Osteoblast (primary cell): ENCODE measurements around the gene PTPN18. TPM values are rescaled to one million over a fixed set of nuclear protein-coding genes. Genes with fewer than 3 reads are reported as not detected.
A peak's percentile ranks its signal among the peaks of the same experiment; 100 is the strongest.

Experiments
- DNase-seq: peaks from one replicate; pipeline ENCODE4 v3.0.0; 2011; ENCODE audit warnings: low spot score, mixed read lengths; ENCODE audit not compliant: insufficient read length; ENCODE audit errors: missing footprints
- H2AFZ ChIP-seq: 2 replicates; pipeline ENCODE4 v1.6.0; 2011; ENCODE audit warnings: mild to moderate bottlenecking, low read length
- H3K27ac ChIP-seq: 2 replicates; pipeline ENCODE4 v1.5.1; 2011; ENCODE audit warnings: mild to moderate bottlenecking, low read depth, low read length, moderate library complexity
- H3K27me3 ChIP-seq: 2 replicates; pipeline ENCODE4 v1.6.0; 2012; ENCODE audit warnings: mild to moderate bottlenecking, control low read depth, inconsistent platforms, low read length, moderate library complexity; ENCODE audit not compliant: insufficient read depth
- H3K36me3 ChIP-seq: 2 replicates; pipeline ENCODE4 v1.5.1; 2011; ENCODE audit warnings: mild to moderate bottlenecking, low read length, control low read depth, moderate library complexity; ENCODE audit not compliant: insufficient read depth
- H3K4me1 ChIP-seq: 2 replicates; pipeline ENCODE4 v1.5.1; 2011; ENCODE audit warnings: mild to moderate bottlenecking, low read length, control low read depth, moderate library complexity; ENCODE audit not compliant: insufficient read depth
- H3K4me2 ChIP-seq: 2 replicates; pipeline ENCODE4 v1.6.0; 2011; ENCODE audit warnings: mild to moderate bottlenecking, low read length; ENCODE audit not compliant: insufficient read depth
- H3K4me3 ChIP-seq: fragments of 200-600 bp; sonication (generic); 3 replicates; pipeline ENCODE4 v1.5.1; 2012; ENCODE audit warnings: mild to moderate bottlenecking, low read length, inconsistent platforms; ENCODE audit not compliant: insufficient read depth
- H3K79me2 ChIP-seq: 2 replicates; pipeline ENCODE4 v1.6.0; 2012; ENCODE audit warnings: mild to moderate bottlenecking, low read length, control low read depth, inconsistent platforms; ENCODE audit not compliant: insufficient read depth
- H3K9me3 ChIP-seq: 2 replicates; pipeline ENCODE4 v1.5.1; 2011; ENCODE audit warnings: low read depth, low read length, control low read depth
- H4K20me1 ChIP-seq: 2 replicates; pipeline ENCODE4 v1.6.0; 2012; ENCODE audit warnings: mild to moderate bottlenecking, low read length, control low read depth; ENCODE audit not compliant: insufficient read depth
- CTCF ChIP-seq: IDR thresholded peaks from 2 replicates; pipeline ENCODE4 v1.5.1; 2011; ENCODE audit warnings: mild to moderate bottlenecking, low read depth, low read length, moderate library complexity; ENCODE audit errors: extremely low read depth
- total RNA-seq: library from RNA; depleted of rRNA; stranded (reverse); fragments of >200 nt; gene quantifications from 2 replicates; pipeline ENCODE4 v1.2.3, GENCODE V29; 2012

Gene PTPN18
- total RNA-seq, 1 donor, result 29.0 TPM

- Histone ChIP-seq H3K4me2 (peak within 1 kb of the TSS; percentile 98), H3K36me3 (peaks cover 45% of the 10 kb centered on the region), H3K27ac (peak within 1 kb of the TSS; percentile 84), H4K20me1 (peaks cover 3% of the 10 kb centered on the region), H2AFZ (peak within 1 kb of the TSS; percentile 100), H3K27me3 (no peaks in the 10 kb centered on the region), H3K4me1 (peaks cover 22% of the 10 kb centered on the region), H3K9me3 (no peaks in the 10 kb centered on the region), H3K79me2 (peaks cover 15% of the 10 kb centered on the region), H3K4me3 (peak within 1 kb of the TSS; percentile 89)
- DNase-seq, result peak; percentile 95
- peak; percentile 13 for TF ChIP-seq CTCF
Observed at GRCh38 chr2:130342533-130343275, 13.2 kb upstream of the PTPN18 start, which contains the start of gene IMP4. Gene IMP4, plus strand, starts transcription at chr2:130342897. Its CDS starts 36 bp downstream, at chr2:130342933.

DNA sequence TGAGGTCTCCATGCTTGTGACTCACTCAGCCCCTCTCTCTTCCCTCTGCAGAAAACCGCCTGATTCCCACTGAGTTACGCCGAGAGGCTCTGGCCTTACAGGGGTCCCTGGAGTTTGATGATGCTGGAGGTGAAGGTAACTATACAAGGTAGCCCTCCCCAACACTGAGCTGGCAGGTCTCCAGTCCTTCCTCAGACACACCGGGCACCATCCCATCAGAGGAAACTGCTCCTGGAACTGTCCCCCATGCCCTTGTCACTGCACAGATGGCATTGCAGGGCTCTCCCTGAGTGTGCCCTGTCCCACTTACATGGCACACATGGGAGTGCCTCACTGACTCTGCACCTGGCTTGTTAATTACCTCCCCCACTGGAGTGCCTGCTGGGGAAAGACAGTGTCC is 11.3 kb upstream of the PTPN18 start:
- Histone ChIP-seq H4K20me1 (peaks cover 3% of the 10 kb centered on the region), H3K36me3 (peaks cover 37% of the 10 kb centered on the region), H3K9me3 (no peaks in the 10 kb centered on the region), H3K27ac (no peak overlapping the region), H3K4me3 (no peak overlapping the region), H3K27me3 (no peaks in the 10 kb centered on the region), H3K4me1 (peaks cover 13% of the 10 kb centered on the region), H3K4me2 (no peak overlapping the region), H3K79me2 (peaks cover 15% of the 10 kb centered on the region), H2AFZ (no peak overlapping the region)
- DNase-seq, result no peak
- TF ChIP-seq CTCF, result no peak

DNA sequence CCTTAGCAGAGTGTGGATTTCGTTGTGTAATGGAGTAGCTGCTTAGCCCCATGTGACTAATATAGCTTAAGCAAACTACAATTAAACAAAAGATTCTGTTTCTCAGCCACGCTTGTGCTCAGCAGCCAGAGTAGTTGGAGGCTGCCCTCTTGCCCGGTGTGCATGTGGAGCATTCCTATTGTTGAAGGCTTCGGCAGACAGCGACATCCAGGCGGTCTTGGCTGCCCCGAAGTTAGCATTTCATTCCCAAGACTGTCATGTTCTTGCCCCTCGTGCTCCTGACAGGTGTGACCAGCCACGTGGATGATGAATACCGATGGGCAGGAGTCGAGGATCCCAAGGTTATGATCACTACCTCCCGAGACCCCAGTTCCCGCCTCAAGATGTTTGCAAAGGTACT is 10.8 kb upstream of the PTPN18 start:
- Histone ChIP-seq H3K27ac (no peak overlapping the region), H4K20me1 (peaks cover 3% of the 10 kb centered on the region), H2AFZ (no peak overlapping the region), H3K9me3 (no peaks in the 10 kb centered on the region), H3K4me1 (peaks cover 13% of the 10 kb centered on the region), H3K4me2 (no peak overlapping the region), H3K4me3 (no peak overlapping the region), H3K79me2 (peaks cover 15% of the 10 kb centered on the region), H3K27me3 (no peaks in the 10 kb centered on the region), H3K36me3 (peaks cover 36% of the 10 kb centered on the region)
- no peak for TF ChIP-seq CTCF
- no peak for DNase-seq

- no peak overlapping the region for H3K4me2 ChIP-seq
- H3K4me3 ChIP-seq, result no peak overlapping the region
- no peak overlapping the region for H3K27ac ChIP-seq
- no peak overlapping the region for H2AFZ ChIP-seq
- H3K9me3 ChIP-seq, result no peaks in the 10 kb centered on the region
- peaks cover 36% of the 10 kb centered on the region for H3K36me3 ChIP-seq
- no peaks in the 10 kb centered on the region for H3K27me3 ChIP-seq
- DNase-seq, result no peak
- peaks cover 13% of the 10 kb centered on the region for H3K4me1 ChIP-seq
- peaks cover 3% of the 10 kb centered on the region for H4K20me1 ChIP-seq
- H3K79me2 ChIP-seq, result peaks cover 15% of the 10 kb centered on the region
- no peak for TF ChIP-seq CTCF
Observed at GRCh38 chr2:130345611-130346010, 10.2 kb upstream of the PTPN18 start.
